Liver (tissue), 9 donors: Measurements from ENCODE around the gene RALY. TPM values are rescaled to one million over a fixed set of nuclear protein-coding genes. Genes with fewer than 3 reads are reported as not detected.

Experiments used
- DNase-seq: peaks from one replicate; pipeline ENCODE4 v3.0.0-alpha.2; 2017; ENCODE audit warnings: low spot score
- H3K27ac ChIP-seq, 2 donors: one replicate each; pipeline ENCODE4 v1.7.0; 2013; ENCODE audit warnings: inconsistent platforms in 2 of 2, low read length in 2 of 2, control low read depth in 1 of 2, low read depth in 1 of 2, mild to moderate bottlenecking in 1 of 2
- H3K27me3 ChIP-seq, 4 donors: one replicate each; pipeline versions ENCODE4 v1.6.1 to v1.7.0; 2013; ENCODE audit warnings: low read length in 3 of 4, inconsistent platforms in 1 of 4, mild to moderate bottlenecking in 1 of 4, moderate library complexity in 1 of 4; ENCODE audit not compliant: control insufficient read depth in 4 of 4, insufficient read depth in 4 of 4
- H3K36me3 ChIP-seq, 4 donors: one replicate each; pipeline versions ENCODE4 v1.6.1 to v1.7.0; 2013; ENCODE audit warnings: low read length in 3 of 4, mild to moderate bottlenecking in 3 of 4, low read depth in 1 of 4, moderate library complexity in 1 of 4; ENCODE audit not compliant: control insufficient read depth in 4 of 4, insufficient read depth in 3 of 4
- H3K4me1 ChIP-seq, 4 donors: one replicate each; pipeline versions ENCODE4 v1.6.1 to v1.7.0; 2013; ENCODE audit warnings: low read length in 3 of 4, mild to moderate bottlenecking in 3 of 4, moderate library complexity in 1 of 4; ENCODE audit not compliant: control insufficient read depth in 4 of 4, insufficient read depth in 4 of 4
- H3K4me3 ChIP-seq, 3 donors: one replicate each; pipeline versions ENCODE4 v1.6.1 to v1.7.0; 2013; ENCODE audit warnings: low read length in 3 of 3, control low read depth in 1 of 3, low read depth in 1 of 3, mild to moderate bottlenecking in 1 of 3
- H3K9ac ChIP-seq, 2 donors: one replicate each; pipeline ENCODE4 v1.7.0; 2013; ENCODE audit warnings: low read length in 2 of 2, mild to moderate bottlenecking in 2 of 2, moderate library complexity in 2 of 2, control low read depth in 1 of 2, low read depth in 1 of 2
- H3K9me3 ChIP-seq, 4 donors: one replicate each; pipeline versions ENCODE4 v1.6.1 to v1.7.0; 2013; ENCODE audit warnings: low read length in 3 of 4; ENCODE audit not compliant: control insufficient read depth in 4 of 4
- CTCF ChIP-seq: fragments of 150-350 bp; IDR thresholded peaks from 2 replicates; pipeline ENCODE4 v1.5.1; 2017; ENCODE audit warnings: improper control_type of control experiment, low read depth, low read length; ENCODE audit not compliant: missing input control
- EGR1 ChIP-seq, 2 donors: IDR thresholded peaks; 2 replicates each; pipeline ENCODE4 v1.6.1; 2016 to 2018; ENCODE audit warnings: antibody characterized with exemption in 2 of 2, low read depth in 2 of 2
- FOXA1 ChIP-seq: IDR thresholded peaks from 2 replicates; pipeline ENCODE4 v1.6.1; 2016; ENCODE audit warnings: antibody characterized with exemption
- FOXA2 ChIP-seq: IDR thresholded peaks from 2 replicates; pipeline ENCODE4 v1.6.1; 2016; ENCODE audit warnings: antibody characterized with exemption
- GABPA ChIP-seq, 2 donors: IDR thresholded peaks in 1 of 2; conservative IDR thresholded peaks in 1 of 2; 2 replicates each; pipeline ENCODE4 v1.6.1; 2016; ENCODE audit warnings: antibody characterized with exemption in 2 of 2, mild to moderate bottlenecking in 1 of 2, moderate library complexity in 1 of 2
- HNF4A ChIP-seq, 2 donors: conservative IDR thresholded peaks; 2 replicates each; pipeline ENCODE4 v1.6.1; 2016; ENCODE audit warnings: antibody characterized with exemption in 2 of 2, mild to moderate bottlenecking in 2 of 2
- HNF4G ChIP-seq: IDR thresholded peaks from 2 replicates; pipeline ENCODE4 v1.6.1; 2016; ENCODE audit warnings: antibody characterized with exemption
- JUND ChIP-seq, 2 donors: IDR thresholded peaks; 2 replicates each; pipeline ENCODE4 v1.6.1; 2016; ENCODE audit warnings: antibody characterized with exemption in 2 of 2
- MAX ChIP-seq: IDR thresholded peaks from 2 replicates; pipeline ENCODE4 v1.6.1; 2016; ENCODE audit warnings: antibody characterized with exemption
- NR2F2 ChIP-seq: IDR thresholded peaks from 2 replicates; pipeline ENCODE4 v1.6.1; 2016; ENCODE audit warnings: antibody characterized with exemption
- RAD21 ChIP-seq, 2 donors: IDR thresholded peaks; 2 replicates each; pipeline ENCODE4 v1.6.1; 2016; ENCODE audit warnings: antibody characterized with exemption in 2 of 2, mild to moderate bottlenecking in 2 of 2
- REST ChIP-seq: IDR thresholded peaks from 2 replicates; pipeline ENCODE4 v1.6.1; 2016; ENCODE audit warnings: antibody characterized with exemption, mild to moderate bottlenecking
- RXRA ChIP-seq, 2 donors: IDR thresholded peaks; 2 replicates each; pipeline ENCODE4 v1.6.1; 2017 to 2018; ENCODE audit warnings: antibody characterized with exemption in 2 of 2, mild to moderate bottlenecking in 1 of 2
- SP1 ChIP-seq: IDR thresholded peaks from 2 replicates; pipeline ENCODE4 v1.6.1; 2018; ENCODE audit warnings: antibody characterized with exemption, mild to moderate bottlenecking
- YY1 ChIP-seq: IDR thresholded peaks from 2 replicates; pipeline ENCODE4 v1.6.1; 2016; ENCODE audit warnings: antibody characterized with exemption, mild to moderate bottlenecking
- ZBTB33 ChIP-seq: IDR thresholded peaks from 2 replicates; pipeline ENCODE4 v1.6.1; 2016; ENCODE audit warnings: antibody characterized with exemption
- WGBS: extraction: QIAGEN DNeasy Blood & Tissue Kit; methylation state at CpG from one replicate; pipeline ENCODE4 v1.1.7; 2013; 5-methylcytosine and 5-hydroxymethylcytosine counted together
- polyA plus RNA-seq, 2 donors: library from polyadenylated mRNA; stranded (reverse) in 1 of 2; unstranded in 1 of 2; fragments of 200-250 nt in 1 of 2; fragments of >200 nt in 1 of 2; fragmentation: Nextera tagmentation in 1 of 2; extraction: Ambion mirVana in 1 of 2; gene quantifications; one replicate each; pipeline versions ENCODE4 v1.2.1 to v1.2.3, GENCODE V29; 2013 to 2015
- total RNA-seq, 2 donors: library from RNA; depleted of rRNA; stranded (reverse); fragments of >200 nt; gene quantifications; one replicate each; pipeline ENCODE4 v1.2.3, GENCODE V29; 2014
- TF ChIP-seq, protein P1 (sequence below): IDR thresholded peaks from 2 replicates; pipeline ENCODE4 v1.6.1; 2016; ENCODE audit warnings: antibody characterized with exemption
- donor health status: healthy.
- donor health status: healthy.
- donor health status: healthy.
- donor health status: healthy.
- donor health status: healthy.

The RALY gene
- total and polyA plus RNA-seq, 4 donors, result 23.1 to 47.4 (median 33.3) TPM

- no peak overlapping the region for H3K27ac ChIP-seq
- peaks cover 0 to 7% (median 0%) of the 10 kb centered on the region in 4 donors for H3K4me1 ChIP-seq
- no peak for DNase-seq
- WGBS, result 90% methylated on average over 4 of the region's 4 CpGs
- H3K4me3 ChIP-seq, result no peak overlapping the region
- no peak overlapping the region for H3K9ac ChIP-seq
- H3K36me3 ChIP-seq, result peaks cover 0 to 17% (median 9%) of the 10 kb centered on the region in 4 donors
- no peaks in the 10 kb centered on the region for H3K9me3 ChIP-seq
- TF ChIP-seq REST (no peak), HNF4A (conservative IDR thresholded peaks at IDR 0.05) (no peak), CTCF (no peak), GABPA (IDR thresholded peaks at IDR 0.05 in 1 of 2, conservative IDR thresholded peaks at IDR 0.05 in 1 of 2) (no peak), FOXA2 (no peak), EGR1 (IDR thresholded peaks at IDR 0.05; ENCODE audit: low read depth in 2 of 2) (no peak), SP1 (no peak), RAD21 (IDR thresholded peaks at IDR 0.05) (no peak)
- TF ChIP-seq, protein P1, sequence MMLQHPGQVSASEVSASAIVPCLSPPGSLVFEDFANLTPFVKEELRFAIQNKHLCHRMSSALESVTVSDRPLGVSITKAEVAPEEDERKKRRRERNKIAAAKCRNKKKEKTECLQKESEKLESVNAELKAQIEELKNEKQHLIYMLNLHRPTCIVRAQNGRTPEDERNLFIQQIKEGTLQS, result no peak
- H3K27me3 ChIP-seq, result no peaks in the 10 kb centered on the region
These were observed 40.2 kb downstream of the RALY start for GRCh38 chr20:34033903-34034302.

DNA sequence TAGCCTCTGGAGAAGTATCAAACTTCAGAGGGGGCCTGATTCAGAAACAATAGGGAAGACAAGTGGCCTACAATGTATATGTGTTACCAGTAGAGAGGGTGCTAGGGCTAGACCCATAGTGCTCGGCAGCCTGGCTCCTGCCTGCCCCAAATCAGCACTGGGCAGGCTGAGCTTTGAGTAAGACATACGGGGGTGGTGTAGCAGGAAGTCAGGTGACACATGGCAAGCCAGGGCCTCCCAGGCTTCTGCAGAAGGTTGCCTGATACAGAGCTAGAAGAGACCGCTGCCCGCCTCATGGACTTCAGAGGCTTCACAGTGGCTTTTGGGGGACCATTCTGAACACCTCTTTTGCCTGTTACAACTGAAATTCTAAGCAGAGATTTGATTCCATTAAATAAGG, 43.4 kb downstream of the RALY start:
- peaks cover 0 to 7% (median 0%) of the 10 kb centered on the region in 4 donors for H3K4me1 ChIP-seq
- 78% methylated on average over 4 of the region's 4 CpGs for WGBS
- H3K4me3 ChIP-seq, result no peak overlapping the region
- peaks cover 0 to 17% (median 9%) of the 10 kb centered on the region in 4 donors for H3K36me3 ChIP-seq
- H3K9ac ChIP-seq, result no peak overlapping the region
- no peak for DNase-seq
- H3K27me3 ChIP-seq, result no peaks in the 10 kb centered on the region
- TF ChIP-seq HNF4A (conservative IDR thresholded peaks at IDR 0.05), result no peak
- TF ChIP-seq SP1, result no peak
- no peak for TF ChIP-seq YY1
- TF ChIP-seq ZBTB33, result no peak
- TF ChIP-seq CTCF, result no peak
- no peak for TF ChIP-seq RAD21 (IDR thresholded peaks at IDR 0.05)
- no peak for TF ChIP-seq FOXA1
- TF ChIP-seq GABPA (IDR thresholded peaks at IDR 0.05 in 1 of 2, conservative IDR thresholded peaks at IDR 0.05 in 1 of 2), result no peak
- no peak for TF ChIP-seq HNF4G
- no peak for TF ChIP-seq NR2F2
- no peak for TF ChIP-seq FOXA2
- TF ChIP-seq JUND (IDR thresholded peaks at IDR 0.05), result no peak
- TF ChIP-seq MAX, result no peak
- no peak for TF ChIP-seq REST
- no peak for TF ChIP-seq RXRA (IDR thresholded peaks at IDR 0.05)
- TF ChIP-seq, protein P1, result no peak
- no peaks in the 10 kb centered on the region for H3K9me3 ChIP-seq
- no peak overlapping the region for H3K27ac ChIP-seq
